Stimulated activated CD4-positive, alpha-beta T cell treated with anti-CD3 and anti-CD28 coated beads, TNF-alpha, amount 100 ng/mL, for 48 hours (primary cell): ENCODE measurements around the gene PHEX.

Experiments
- DNase-seq, 3 donors: peaks; one replicate each; pipeline ENCODE4 v3.0.0-alpha.2; 2020; ENCODE audit warnings: low read depth in 3 of 3

The PHEX gene

DNA sequence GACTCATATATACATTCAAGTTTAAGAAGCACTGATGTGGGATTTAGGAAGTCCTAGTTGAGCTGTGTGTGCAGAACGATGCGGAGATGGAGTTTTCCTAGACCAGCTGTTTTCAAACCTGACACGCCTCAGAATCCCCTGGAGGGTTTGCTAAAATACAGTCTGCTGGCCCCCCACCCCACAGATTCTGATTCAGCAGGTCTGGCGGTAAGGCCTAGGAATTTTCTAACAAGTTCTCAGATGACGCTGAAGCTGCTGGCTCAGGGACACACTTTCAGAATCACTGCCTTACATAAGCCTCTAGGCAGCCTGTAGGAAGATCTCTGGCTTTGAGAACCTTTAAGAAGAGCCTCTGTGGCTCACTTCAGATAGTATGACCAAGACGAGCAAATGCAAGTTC is 73.1 kb downstream of the PHEX start:
- no peak for DNase-seq

DNA sequence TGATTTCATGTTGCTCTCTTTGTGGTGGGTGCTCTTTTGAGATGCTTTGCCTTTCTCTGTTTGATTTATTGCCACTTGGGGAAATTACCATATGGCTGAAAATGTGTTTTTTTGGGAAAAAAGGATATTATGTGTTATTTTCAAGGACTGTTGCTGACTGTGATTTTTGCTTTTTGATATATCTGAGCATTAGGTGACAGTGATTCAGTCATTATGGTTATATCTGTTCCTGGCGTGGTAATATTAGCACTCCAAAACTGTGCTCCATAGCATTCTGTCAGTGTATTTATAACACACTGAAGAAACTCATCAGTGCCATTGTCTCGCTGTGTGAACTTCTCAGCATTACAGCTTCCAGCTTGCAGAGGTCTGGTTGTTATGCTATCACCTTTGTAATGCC is 73.8 kb downstream of the PHEX start:
- DNase-seq = no peak

DNA sequence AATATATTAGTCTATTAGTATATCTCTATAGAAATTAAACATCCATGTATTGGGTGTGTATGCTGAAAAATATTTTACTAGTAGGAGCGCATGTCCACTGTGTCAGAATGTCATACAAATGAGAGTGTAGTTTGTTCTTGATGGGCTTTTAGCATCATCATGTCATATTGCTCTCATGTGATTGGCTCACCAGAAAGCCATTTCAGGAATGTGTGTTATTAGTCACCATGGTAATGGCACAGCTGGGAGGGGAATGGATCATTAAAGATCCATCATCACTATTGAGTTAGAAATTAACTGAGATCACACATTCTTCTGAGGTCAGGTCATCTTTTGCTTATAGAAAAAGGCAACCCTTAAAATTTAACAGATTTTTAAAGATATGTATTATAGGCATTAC is 77.3 kb downstream of the PHEX start:
- no peak for DNase-seq

DNA sequence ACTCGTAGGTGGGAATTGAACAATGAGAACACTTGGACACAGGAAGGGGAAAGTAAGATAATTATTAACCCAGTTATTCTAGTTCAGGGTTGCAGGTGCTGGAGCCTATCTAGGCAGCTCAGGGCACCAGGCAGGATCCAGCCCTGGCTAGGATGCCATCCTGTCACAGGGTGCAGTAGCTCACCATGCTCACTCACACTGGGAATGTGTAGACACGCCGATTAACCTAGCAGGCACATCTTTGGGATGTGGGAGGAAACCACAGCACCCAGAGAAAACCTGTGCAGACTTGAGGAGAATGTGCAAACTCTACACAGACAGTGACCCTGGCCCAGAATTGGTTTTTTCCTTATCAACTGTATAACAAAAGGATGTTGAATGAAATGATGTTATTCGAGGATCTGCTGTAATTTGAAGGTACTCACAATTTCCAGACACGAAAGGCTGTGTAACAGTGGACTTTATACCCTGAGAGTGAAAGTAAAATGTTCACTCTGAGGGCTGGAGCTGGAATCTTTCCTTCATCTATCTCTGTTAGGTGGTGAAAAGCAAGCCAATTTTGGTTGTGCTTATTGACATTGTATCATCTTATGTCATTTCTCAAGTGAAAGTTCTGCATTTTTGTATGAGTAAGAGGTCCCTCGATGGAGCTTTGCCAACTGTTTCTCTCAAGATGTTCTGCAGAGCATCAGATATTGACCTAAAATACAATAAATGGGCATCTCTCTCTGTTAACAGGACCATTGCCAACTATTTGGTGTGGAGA is 78.8 kb downstream of the PHEX start:
- DNase-seq = no peak

DNA sequence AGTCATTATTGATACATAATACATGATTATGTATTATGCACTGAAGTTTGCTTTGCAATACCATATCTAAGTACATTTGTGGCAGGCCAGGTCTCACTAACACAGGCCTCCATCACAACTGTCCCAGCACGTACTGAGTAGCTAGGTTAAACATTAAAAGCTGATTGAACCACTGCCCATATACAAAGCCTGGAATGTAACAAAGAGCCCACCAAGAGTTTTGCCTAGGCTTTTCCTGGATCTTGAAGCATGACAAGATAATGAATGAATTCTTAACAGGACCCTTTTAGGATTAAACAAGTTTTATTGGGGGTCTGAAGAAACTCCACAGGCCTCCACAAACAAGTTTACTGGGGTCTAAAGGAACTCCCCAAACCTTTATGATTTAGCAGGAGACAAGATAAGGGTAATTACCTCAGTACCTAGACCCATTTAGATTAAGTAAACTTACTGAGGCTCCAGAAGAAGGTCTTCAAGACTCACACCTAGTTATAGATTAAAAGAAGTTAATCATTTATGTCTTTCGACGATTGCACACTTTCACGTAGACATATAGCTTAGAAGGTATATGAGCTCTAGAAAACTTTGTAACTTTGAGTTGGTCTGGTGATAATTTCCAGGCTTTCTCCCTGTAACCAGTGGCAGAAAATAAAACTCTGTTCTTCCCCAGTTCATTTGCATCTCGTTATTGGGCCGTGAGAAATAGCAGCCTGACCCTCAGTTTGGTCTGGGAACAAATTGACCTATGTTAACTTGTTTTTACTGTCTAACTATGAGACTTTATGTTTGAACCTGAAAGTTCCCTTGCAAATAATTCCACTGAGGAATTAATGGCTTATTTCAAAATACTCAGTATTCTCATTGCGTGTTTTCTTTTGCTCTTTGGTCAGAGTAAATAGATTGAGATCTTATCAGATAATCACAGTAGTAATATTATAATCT is 84.8 kb downstream of the PHEX start:
- DNase-seq = no peak

DNA sequence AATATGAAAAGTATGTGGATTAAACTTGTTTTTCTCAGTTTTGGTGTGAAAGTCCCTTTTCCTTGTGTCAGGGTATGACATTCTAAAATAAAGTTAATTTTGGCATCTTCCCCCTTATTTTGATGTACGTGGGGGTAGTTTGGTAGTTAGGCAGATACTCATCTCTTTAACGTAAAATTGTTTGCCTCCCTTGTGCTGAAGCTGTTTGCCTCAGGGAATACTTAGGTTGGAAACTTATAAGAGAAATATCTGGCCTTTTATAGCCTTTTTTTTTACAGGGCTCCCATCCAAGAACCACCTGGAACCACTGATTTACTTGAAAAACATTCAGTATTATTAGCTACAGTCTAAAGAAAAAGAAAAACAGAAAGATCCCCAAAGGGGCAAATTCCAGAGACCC is 85.5 kb downstream of the PHEX start:
- no peak for DNase-seq

DNA sequence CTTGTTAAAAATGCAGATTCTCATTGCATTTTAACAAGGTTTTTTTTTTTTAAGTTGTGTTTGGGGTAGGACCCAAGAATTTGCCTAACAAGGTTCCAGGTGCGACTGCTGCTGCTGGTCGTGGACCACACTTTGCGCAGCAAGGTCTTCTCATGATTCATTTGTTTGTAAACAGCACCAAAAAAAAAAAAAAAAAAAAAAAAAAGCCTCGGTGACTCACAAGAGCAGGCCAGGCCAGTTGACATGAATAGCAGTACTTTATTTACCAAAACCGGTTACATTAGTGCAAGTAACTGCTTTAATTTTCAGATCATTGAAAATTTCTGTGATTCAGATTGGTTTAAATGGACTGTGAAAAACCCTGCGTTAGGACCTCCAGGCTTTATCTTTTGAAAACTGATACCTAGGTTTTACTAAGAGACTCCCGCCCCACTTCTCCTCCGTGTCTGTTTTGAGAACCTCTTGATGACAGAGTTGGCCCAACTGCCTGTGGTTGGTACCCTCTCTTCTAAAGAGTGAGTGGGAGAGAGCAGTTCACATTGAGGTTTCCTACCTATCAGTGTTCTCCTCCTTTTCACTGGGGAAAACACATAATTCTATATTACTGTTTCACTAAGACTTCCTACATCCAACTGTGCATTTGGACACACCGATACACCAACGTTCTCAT is 86.2 kb downstream of the PHEX start:
- no peak for DNase-seq

DNA sequence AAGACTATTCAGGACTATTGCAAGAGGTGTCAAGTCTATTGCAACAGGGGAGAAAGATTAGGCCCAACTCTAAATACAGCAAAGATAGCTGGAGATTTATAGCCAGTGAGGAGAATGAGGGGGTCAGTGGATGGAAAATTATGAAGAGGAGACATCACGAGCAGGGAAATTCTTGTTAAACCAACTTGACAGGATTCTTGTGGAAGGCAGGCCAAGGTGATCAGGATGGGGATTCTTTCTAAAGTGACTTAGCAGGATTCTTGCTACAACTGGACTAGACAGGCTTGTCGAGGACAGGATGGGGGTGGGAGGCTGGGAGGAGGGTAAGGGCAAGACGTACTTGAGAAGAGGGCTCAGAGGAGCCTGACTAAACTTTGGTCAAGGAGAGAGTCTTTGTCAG is 89.0 kb downstream of the PHEX start:
- no peak for DNase-seq

DNA sequence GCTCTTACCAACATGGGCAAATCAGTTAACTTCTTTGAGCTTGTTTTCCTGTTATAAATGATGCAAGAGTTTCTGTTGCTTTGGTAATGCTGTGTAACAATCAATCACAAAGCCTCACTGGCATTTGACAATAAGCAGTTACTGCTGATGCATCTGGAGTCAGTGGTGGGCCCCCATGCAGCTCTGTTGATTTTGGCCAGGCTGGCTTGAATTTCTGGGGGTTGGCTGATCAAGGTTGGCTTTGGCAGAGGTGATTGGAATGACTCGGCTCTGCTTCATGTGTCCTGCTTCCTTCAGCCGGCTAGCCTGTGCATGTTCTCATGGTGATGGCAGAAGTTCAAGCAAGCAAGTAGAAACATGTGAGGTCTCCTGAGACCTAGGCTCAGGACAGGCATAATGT is 90.4 kb downstream of the PHEX start:
- no peak for DNase-seq

DNA sequence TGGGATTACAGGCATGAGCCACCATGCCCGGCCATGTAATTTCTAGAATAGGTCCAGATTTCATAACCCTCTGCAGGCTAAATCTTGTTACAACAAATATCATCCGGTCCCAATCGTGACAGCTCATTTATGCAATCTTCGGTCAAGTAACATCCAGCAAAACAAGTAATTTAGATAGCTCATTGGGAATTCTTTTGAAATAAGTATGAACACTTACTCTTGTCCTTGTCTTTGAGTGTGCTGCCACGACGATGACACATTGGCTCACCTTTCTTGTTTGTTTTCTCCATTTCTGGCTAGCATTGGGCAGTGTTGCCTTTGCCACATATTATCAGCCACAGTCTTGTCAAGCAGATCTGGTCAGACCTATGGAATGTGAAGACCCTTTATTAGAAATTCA is 92.0 kb downstream of the PHEX start:
- DNase-seq = no peak

DNA sequence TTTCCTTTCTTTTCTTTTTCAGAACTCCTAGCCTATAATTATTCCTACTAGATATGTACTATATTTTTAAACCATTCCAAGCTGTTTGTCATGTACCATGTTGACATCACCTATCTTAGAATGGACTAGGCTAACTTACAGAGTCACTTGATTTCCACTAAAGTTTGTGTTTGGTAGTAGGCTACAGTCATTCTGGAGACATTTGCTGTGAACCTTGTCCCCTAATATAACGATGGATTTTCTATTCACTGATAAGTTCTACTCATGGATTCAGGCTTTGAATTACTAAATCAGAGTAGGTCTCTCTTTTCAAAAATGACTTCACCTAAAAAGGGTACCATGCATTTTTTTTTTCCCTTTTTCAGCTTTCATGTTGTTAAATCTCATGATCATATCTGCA is 93.4 kb downstream of the PHEX start:
- DNase-seq = no peak

DNA sequence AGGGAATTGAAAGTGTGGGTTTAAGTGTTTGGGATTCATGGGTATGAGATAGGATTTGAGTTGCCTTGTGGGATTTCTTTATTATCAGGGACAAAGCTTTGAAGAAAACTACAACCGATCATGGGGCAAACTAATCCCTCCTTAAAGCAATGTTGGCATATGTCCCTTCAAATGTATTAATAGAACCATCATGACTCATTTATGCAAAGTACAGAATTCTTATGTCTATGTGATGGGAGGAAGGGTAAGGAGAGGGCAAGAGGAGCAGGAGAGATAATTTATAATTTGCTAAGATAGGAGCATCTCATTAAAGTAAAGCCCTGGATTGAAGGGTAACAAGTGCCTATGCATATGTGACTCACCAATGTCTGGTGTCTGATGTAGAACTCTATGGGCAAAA is 94.2 kb downstream of the PHEX start:
- no peak for DNase-seq

DNA sequence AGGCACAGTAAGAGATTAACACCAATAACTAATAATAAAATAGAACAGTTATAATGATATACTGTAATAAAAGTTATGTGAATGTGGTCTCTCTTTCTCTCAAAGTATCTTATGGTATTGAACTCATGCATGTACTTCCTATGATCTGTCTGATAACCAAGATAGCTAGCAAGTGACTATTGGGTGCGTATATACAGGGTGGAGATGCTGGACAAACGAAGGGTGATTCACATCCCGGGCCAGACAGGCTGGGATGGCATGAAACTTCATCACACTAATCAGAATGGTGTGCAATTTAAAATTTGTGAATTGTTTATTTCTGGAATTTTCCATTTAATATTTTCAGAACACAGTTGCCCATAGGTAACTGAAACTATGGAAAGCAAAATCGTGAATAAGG is 96.8 kb downstream of the PHEX start:
- no peak for DNase-seq

DNA sequence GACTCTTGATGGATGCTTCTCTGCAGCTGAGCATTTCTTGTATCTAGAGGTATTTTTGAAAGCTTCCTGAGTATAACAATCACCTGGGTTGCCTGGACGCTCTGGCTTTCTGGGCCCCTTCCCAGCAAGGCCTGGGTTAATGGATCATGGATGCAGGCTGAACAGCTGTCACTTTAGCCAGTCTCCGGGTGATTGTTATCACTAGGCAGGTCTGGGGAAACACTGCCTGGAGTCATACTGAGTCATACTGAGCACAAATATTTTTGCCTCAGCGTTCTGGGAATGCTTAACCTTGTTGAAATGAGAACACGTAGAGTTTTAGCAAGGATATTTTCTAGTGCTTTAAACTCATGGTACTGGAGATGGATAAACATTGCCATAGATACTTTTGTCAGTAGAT is 102.6 kb downstream of the PHEX start:
- no peak for DNase-seq

DNA sequence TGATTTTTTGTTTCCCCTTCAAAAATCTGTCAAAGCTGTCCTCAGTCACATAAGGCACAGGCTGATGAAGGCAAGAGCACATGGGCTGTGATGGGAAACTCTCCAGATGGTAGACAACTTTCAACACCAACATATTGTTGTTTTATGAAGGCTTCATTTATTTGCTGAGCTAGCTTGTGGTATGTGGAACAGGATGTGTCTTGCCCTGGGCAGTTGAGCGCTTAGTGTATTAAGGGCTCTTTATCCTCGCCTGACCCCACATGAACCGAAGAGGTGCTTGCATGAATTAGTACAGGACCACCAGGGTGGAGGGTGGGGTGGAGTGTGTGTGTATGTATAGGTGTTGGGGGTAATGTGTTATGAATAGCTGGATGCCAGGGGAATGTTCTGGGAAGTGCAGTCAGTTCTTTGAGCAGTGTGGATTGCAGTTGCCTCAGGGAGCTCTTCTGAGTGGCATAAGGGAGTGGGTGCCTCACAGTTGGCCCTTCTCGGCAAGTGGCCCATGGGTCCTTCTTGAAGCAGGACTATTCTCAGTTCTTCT is 103.1 kb downstream of the PHEX start:
- no peak for DNase-seq

DNA sequence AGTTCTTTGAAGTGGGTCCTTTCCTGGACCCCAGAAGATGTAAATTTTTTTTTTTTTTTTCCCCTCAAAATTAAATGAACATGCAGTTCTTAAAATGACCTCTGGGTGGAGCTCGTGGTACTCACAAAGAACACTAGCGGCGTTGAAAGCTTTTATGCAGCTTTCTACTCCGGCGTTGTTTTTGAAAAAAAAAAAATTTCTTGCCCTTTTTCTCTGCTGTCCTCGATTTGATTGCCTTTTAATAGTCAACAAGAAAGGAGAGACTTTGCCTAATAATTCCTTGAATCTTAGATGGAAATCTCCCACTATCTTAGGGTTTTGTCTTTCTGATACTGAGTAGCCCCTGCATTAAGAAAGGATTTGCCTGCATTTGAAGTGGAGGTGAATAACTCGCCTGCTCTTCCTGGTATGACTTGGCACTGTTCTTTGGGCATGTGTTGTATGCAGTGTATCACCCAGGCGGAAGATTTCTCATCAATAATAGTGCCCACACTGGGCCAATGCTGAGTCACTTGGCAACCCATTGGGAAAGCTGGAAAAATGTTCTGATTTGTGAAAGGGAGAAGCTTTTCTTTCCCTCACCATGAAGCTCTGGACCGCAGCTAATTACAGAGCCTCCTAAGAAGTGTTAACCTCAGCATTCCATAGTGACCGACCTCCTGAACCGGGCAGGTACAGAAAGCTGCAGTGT is 104.0 kb downstream of the PHEX start:
- peak in 1 of 3 donors; percentile 10 for DNase-seq

DNA sequence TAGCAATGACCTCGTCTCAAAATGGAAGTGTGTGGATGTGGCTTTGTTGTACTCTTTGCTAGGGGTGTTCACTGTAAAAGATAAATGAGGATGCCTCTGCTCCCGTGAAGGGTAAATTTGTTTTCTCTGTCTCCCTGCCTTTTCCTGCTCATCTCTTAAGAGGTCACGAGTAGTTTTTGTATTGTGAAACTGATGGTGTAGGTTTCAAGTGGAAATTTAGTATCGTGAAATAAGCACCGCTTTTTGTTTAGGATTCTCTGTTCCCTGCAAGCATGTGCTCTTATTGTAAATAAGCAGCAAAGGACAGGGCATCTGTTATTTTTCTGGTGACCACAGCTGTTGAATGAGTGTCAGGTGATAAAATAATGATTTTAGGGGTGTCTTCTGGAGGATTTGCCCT is 104.6 kb downstream of the PHEX start:
- DNase-seq = no peak

DNA sequence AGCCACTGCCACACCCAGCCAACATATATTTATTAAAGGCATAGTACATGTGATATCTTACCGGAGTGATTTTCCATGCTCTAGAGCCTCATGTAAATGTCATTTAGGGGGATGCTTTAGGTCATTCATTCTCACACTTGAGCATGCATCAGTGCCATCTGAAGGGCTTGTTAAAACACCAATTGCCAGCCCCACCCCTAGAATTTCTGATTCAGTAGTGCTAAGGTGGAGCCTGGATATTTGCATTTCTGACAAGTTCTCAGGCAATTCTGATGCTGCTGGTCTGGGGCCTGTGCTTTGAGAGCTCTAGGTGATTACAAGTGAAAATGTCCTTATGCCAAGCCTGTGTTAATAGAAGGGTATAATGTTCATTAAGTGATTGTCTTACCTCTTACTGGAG is 107.7 kb downstream of the PHEX start:
- DNase-seq = no peak

DNA sequence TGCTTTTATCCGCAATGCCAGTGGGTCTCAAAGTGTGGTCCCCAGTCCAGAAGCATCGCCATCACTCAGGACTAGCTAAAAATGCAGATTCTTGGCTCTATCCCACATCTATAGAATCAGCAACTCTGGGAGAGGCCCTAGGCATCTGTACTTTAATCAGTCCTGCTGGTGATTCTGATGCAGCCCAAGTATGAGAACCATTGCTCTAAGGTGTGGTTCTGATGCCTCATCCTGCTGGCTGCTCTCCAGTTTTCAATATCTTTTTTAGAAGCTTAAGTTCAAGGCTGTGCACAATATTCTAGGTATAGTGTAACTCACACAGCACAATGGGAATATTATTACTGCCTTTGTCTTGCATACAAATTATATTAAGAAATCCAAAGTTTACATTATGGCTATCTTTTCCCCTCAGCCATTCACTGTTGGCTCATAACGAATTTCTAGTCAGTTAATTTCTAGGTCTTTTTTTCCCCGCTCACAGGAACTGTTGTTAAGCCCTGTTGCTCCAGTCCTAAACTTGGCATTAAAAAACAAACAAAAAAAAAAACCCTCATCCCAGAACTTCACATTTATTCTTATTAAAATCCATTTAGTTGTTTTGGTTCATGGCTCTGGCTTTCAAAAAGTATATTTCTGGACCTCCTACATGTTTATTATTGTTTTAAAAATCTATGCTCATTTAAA is 109.1 kb downstream of the PHEX start:
- no peak for DNase-seq

DNA sequence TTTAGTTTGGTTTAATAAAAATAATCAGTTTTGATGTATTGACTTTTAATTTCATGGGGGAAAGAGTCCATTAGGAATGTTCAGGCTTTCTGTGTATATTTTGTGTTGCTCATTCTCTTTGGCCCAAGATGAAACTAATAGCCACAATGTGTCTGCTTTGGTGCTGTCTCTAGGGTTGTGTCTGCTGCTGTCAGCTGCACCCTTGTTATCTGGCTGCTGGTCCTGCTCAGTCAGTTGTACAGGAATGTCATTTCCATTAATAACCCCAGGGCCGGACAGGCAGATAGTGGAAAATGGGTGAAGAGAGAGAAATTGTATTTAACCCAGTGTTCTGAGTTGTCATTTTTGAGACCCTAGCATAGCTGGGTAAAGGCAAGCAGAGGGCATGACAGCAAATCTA is 115.1 kb downstream of the PHEX start:
- DNase-seq = no peak

DNA sequence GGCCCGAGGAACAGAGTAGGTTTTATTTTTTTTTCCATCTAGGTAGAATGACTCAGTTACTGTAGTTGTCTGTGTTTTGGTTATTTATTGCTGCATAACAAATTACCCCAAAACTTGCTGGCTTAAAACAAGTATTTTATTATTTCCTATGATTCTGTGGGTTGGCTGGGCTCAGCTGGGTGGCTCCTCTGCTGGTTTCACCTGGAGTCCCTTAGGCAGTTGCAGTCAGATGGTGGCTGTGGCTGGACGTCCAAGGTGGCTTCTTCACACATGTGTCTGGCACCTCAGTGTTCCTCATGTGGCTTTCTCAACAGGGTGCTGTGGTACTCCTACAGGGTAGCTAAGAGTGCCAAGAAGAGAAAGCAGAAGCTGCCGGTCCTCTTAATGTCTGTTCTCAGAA is 115.8 kb downstream of the PHEX start:
- DNase-seq = no peak
